ENCODE results near the gene SHOC1. TPM values are rescaled to one million over a fixed set of nuclear protein-coding genes. Genes with fewer than 3 reads are reported as not detected.

The SHOC1 gene
- total and polyA plus RNA-seq, 4 donors = 0.18 to 0.48 (median 0.42) TPM

DNA sequence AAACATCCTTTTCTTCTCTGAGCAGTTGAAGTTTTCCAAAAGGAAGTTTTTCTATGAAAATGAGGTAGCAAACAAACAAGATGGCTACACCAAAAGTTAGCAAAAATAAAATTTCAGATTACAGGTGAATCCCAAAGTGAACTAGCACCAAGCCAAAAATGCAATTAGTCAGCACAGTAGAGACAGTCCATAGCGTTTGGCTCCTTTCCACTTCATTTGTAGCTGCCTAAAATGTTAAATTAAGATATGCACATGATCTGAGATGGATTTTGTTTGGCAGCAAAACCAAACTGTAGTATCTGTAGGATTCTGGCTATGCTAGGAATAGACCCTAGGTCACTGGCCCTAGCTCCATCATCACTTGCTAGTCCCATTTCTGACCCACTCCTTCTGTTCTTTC, 45.7 kb upstream of the SHOC1 start:
- DNase-seq (no peak), ATAC-seq (ENCODE audit: insufficient read depth, low FRiP score) (no peak)
- H3K36me3 ChIP-seq (ENCODE audit: control insufficient read depth in 4 of 4, insufficient read depth in 4 of 4, low read length in 4 of 4) = no peaks in the 10 kb centered on the region
- WGBS, 2 donors = 75 to 86% methylated on average over 1 of the region's 1 CpG
- H3K4me1 ChIP-seq (ENCODE audit: control insufficient read depth in 5 of 5, insufficient read depth in 5 of 5, low read length in 5 of 5) = peaks cover 0 to 3% (median 2%) of the 10 kb centered on the region in 5 donors
- H3K4me3 ChIP-seq = no peak overlapping the region
- H3K27me3 ChIP-seq (ENCODE audit: control insufficient read depth in 3 of 3, insufficient read depth in 3 of 3, low read length in 2 of 3) = no peaks in the 10 kb centered on the region
- H3K27ac ChIP-seq (ENCODE audit: low read depth in 1 of 2, low read length in 1 of 2) = no peak overlapping the region
- TF ChIP-seq, protein P1, sequence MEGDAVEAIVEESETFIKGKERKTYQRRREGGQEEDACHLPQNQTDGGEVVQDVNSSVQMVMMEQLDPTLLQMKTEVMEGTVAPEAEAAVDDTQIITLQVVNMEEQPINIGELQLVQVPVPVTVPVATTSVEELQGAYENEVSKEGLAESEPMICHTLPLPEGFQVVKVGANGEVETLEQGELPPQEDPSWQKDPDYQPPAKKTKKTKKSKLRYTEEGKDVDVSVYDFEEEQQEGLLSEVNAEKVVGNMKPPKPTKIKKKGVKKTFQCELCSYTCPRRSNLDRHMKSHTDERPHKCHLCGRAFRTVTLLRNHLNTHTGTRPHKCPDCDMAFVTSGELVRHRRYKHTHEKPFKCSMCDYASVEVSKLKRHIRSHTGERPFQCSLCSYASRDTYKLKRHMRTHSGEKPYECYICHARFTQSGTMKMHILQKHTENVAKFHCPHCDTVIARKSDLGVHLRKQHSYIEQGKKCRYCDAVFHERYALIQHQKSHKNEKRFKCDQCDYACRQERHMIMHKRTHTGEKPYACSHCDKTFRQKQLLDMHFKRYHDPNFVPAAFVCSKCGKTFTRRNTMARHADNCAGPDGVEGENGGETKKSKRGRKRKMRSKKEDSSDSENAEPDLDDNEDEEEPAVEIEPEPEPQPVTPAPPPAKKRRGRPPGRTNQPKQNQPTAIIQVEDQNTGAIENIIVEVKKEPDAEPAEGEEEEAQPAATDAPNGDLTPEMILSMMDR (IDR thresholded peaks at IDR 0.05; ENCODE audit: control extremely low read depth, extremely low read depth) = no peak
- H3K9me3 ChIP-seq (ENCODE audit: control insufficient read depth in 4 of 4, insufficient read depth in 3 of 4, low read length in 3 of 4) = no peaks in the 10 kb centered on the region
- H3K9ac ChIP-seq (ENCODE audit: insufficient read depth in 1 of 2, low read length in 2 of 2) = no peak overlapping the region

GRCh38 chr9:111839987-111840386, 45.2 kb upstream of the SHOC1 start:
- no peak for ATAC-seq (ENCODE audit: insufficient read depth, low FRiP score)
- peak in 2 of 3 donors; percentile 31 to 35 for DNase-seq
- Histone ChIP-seq H3K4me3 (no peak overlapping the region), H3K9me3 (ENCODE audit: control insufficient read depth in 4 of 4, insufficient read depth in 3 of 4, low read length in 3 of 4) (no peaks in the 10 kb centered on the region), H3K4me1 (ENCODE audit: control insufficient read depth in 5 of 5, insufficient read depth in 5 of 5, low read length in 5 of 5) (peaks cover 0 to 3% (median 2%) of the 10 kb centered on the region in 5 donors), H3K27me3 (ENCODE audit: control insufficient read depth in 3 of 3, insufficient read depth in 3 of 3, low read length in 2 of 3) (no peaks in the 10 kb centered on the region), H3K9ac (ENCODE audit: insufficient read depth in 1 of 2, low read length in 2 of 2) (no peak overlapping the region), H3K27ac (ENCODE audit: low read depth in 1 of 2, low read length in 1 of 2) (no peak overlapping the region), H3K36me3 (ENCODE audit: control insufficient read depth in 4 of 4, insufficient read depth in 4 of 4, low read length in 4 of 4) (no peaks in the 10 kb centered on the region)
- 50 to 54% methylated on average over 2 of the region's 2 CpGs for WGBS, 2 donors
- TF ChIP-seq, protein P1 (IDR thresholded peaks at IDR 0.05; ENCODE audit: control extremely low read depth, extremely low read depth) = no peak

DNA sequence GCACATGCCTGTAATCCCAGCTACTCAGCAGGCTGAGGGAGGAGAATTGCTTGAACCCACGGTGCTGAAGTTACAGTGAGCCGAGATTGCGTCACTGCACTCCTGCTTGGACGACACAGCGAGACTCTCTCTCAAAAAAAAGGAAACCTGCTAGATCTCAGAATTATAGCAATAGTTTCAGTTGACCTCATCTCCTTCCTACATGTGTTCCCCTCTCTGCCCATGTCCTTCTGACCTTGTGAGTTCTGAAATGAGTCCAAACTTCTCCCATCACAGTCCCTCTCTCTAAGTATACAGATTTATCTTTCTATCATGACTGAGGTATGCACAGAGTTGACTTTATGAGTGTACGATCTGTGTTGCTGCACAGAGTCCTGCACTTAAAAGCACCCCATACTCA, 44.6 kb upstream of the SHOC1 start:
- TF ChIP-seq, protein P1 (IDR thresholded peaks at IDR 0.05; ENCODE audit: control extremely low read depth, extremely low read depth) = no peak
- Histone ChIP-seq H3K9ac (ENCODE audit: insufficient read depth in 1 of 2, low read length in 2 of 2) (no peak overlapping the region), H3K4me3 (no peak overlapping the region), H3K27me3 (ENCODE audit: control insufficient read depth in 3 of 3, insufficient read depth in 3 of 3, low read length in 2 of 3) (no peaks in the 10 kb centered on the region), H3K9me3 (ENCODE audit: control insufficient read depth in 4 of 4, insufficient read depth in 3 of 4, low read length in 3 of 4) (no peaks in the 10 kb centered on the region), H3K36me3 (ENCODE audit: control insufficient read depth in 4 of 4, insufficient read depth in 4 of 4, low read length in 4 of 4) (no peaks in the 10 kb centered on the region), H3K4me1 (ENCODE audit: control insufficient read depth in 5 of 5, insufficient read depth in 5 of 5, low read length in 5 of 5) (peaks cover 0 to 3% (median 2%) of the 10 kb centered on the region in 5 donors), H3K27ac (ENCODE audit: low read depth in 1 of 2, low read length in 1 of 2) (no peak overlapping the region)
- ATAC-seq (ENCODE audit: insufficient read depth, low FRiP score) (no peak), DNase-seq (peak in 2 of 3 donors; percentile 6 to 24)
- WGBS, 2 donors = 31 to 34% methylated on average over 6 of the region's 6 CpGs

GRCh38 chr9:111838439-111838838, 43.7 kb upstream of the SHOC1 start:
- H3K27ac ChIP-seq (ENCODE audit: low read depth in 1 of 2, low read length in 1 of 2) = no peak overlapping the region
- H3K9ac ChIP-seq (ENCODE audit: insufficient read depth in 1 of 2, low read length in 2 of 2) = no peak overlapping the region
- no peak for ATAC-seq (ENCODE audit: insufficient read depth, low FRiP score)
- WGBS, 2 donors = 12 to 31% methylated on average over 2 of the region's 2 CpGs
- TF ChIP-seq, protein P1 (IDR thresholded peaks at IDR 0.05; ENCODE audit: control extremely low read depth, extremely low read depth) = no peak
- H3K4me3 ChIP-seq = no peak overlapping the region
- no peaks in the 10 kb centered on the region for H3K27me3 ChIP-seq (ENCODE audit: control insufficient read depth in 3 of 3, insufficient read depth in 3 of 3, low read length in 2 of 3)
- H3K9me3 ChIP-seq (ENCODE audit: control insufficient read depth in 4 of 4, insufficient read depth in 3 of 4, low read length in 3 of 4) = no peaks in the 10 kb centered on the region
- H3K4me1 ChIP-seq (ENCODE audit: control insufficient read depth in 5 of 5, insufficient read depth in 5 of 5, low read length in 5 of 5) = peaks cover 0 to 3% (median 2%) of the 10 kb centered on the region in 5 donors
- DNase-seq = no peak
- no peaks in the 10 kb centered on the region for H3K36me3 ChIP-seq (ENCODE audit: control insufficient read depth in 4 of 4, insufficient read depth in 4 of 4, low read length in 4 of 4)

Measured in lung (tissue), 12 donors.